COR-L47 (cell line): ENCODE measurements around the gene BIRC7.

ENCODE experiments used
- DNase-seq: peaks from one replicate; lab custom pipeline; 2025; lab: John Stamatoyannopoulos, UW

BIRC7 gene

GRCh38 chr20:63282946-63283345 is 47.2 kb downstream of the BIRC7 start:
- DNase-seq, result no peak

- DNase-seq, result no peak
Observed at GRCh38 chr20:63283397-63284082, 47.8 kb downstream of the BIRC7 start.

GRCh38 chr20:63284083-63284440 is 48.4 kb downstream of the BIRC7 start:
- no peak for DNase-seq

GRCh38 chr20:63284544-63284949 is 48.8 kb downstream of the BIRC7 start:
- no peak for DNase-seq

GRCh38 chr20:63284981-63285524 is 49.3 kb downstream of the BIRC7 start:
- DNase-seq, result no peak

- DNase-seq, result no peak
Observed at GRCh38 chr20:63285636-63286615, 50.2 kb downstream of the BIRC7 start.

GRCh38 chr20:63286781-63287696 is 51.3 kb downstream of the BIRC7 start:
- DNase-seq, result no peak

- DNase-seq, result no peak
Observed at GRCh38 chr20:63287697-63288580, 52.2 kb downstream of the BIRC7 start.

- no peak for DNase-seq
Observed at GRCh38 chr20:63288581-63289251, 53.0 kb downstream of the BIRC7 start.

GRCh38 chr20:63289311-63290135 is 53.8 kb downstream of the BIRC7 start:
- DNase-seq, result no peak
